Osteoblast (primary cell): Measurements from ENCODE around the gene FAR1. TPM values are rescaled to one million over a fixed set of nuclear protein-coding genes. Genes with fewer than 3 reads are reported as not detected.

ENCODE experiments used
- DNase-seq: peaks from one replicate; pipeline ENCODE4 v3.0.0; 2011; ENCODE audit warnings: low spot score, mixed read lengths; ENCODE audit not compliant: insufficient read length; ENCODE audit errors: missing footprints
- H2AFZ ChIP-seq: 2 replicates; pipeline ENCODE4 v1.6.0; 2011; ENCODE audit warnings: mild to moderate bottlenecking, low read length
- H3K27ac ChIP-seq: 2 replicates; pipeline ENCODE4 v1.5.1; 2011; ENCODE audit warnings: mild to moderate bottlenecking, low read depth, low read length, moderate library complexity
- H3K27me3 ChIP-seq: 2 replicates; pipeline ENCODE4 v1.6.0; 2012; ENCODE audit warnings: mild to moderate bottlenecking, control low read depth, inconsistent platforms, low read length, moderate library complexity; ENCODE audit not compliant: insufficient read depth
- H3K36me3 ChIP-seq: 2 replicates; pipeline ENCODE4 v1.5.1; 2011; ENCODE audit warnings: mild to moderate bottlenecking, low read length, control low read depth, moderate library complexity; ENCODE audit not compliant: insufficient read depth
- H3K4me1 ChIP-seq: 2 replicates; pipeline ENCODE4 v1.5.1; 2011; ENCODE audit warnings: mild to moderate bottlenecking, low read length, control low read depth, moderate library complexity; ENCODE audit not compliant: insufficient read depth
- H3K4me2 ChIP-seq: 2 replicates; pipeline ENCODE4 v1.6.0; 2011; ENCODE audit warnings: mild to moderate bottlenecking, low read length; ENCODE audit not compliant: insufficient read depth
- H3K4me3 ChIP-seq: fragments of 200-600 bp; sonication (generic); 3 replicates; pipeline ENCODE4 v1.5.1; 2012; ENCODE audit warnings: mild to moderate bottlenecking, low read length, inconsistent platforms; ENCODE audit not compliant: insufficient read depth
- H3K79me2 ChIP-seq: 2 replicates; pipeline ENCODE4 v1.6.0; 2012; ENCODE audit warnings: mild to moderate bottlenecking, low read length, control low read depth, inconsistent platforms; ENCODE audit not compliant: insufficient read depth
- H3K9me3 ChIP-seq: 2 replicates; pipeline ENCODE4 v1.5.1; 2011; ENCODE audit warnings: low read depth, low read length, control low read depth
- H4K20me1 ChIP-seq: 2 replicates; pipeline ENCODE4 v1.6.0; 2012; ENCODE audit warnings: mild to moderate bottlenecking, low read length, control low read depth; ENCODE audit not compliant: insufficient read depth
- total RNA-seq: library from RNA; depleted of rRNA; stranded (reverse); fragments of >200 nt; gene quantifications from 2 replicates; pipeline ENCODE4 v1.2.3, GENCODE V29; 2012
- TF ChIP-seq, protein P1 (sequence below): IDR thresholded peaks from 2 replicates; pipeline ENCODE4 v1.5.1; 2011; ENCODE audit warnings: mild to moderate bottlenecking, low read depth, low read length, moderate library complexity; ENCODE audit errors: extremely low read depth

FAR1 gene
- total RNA-seq, 1 donor, result 61.9 TPM

DNA sequence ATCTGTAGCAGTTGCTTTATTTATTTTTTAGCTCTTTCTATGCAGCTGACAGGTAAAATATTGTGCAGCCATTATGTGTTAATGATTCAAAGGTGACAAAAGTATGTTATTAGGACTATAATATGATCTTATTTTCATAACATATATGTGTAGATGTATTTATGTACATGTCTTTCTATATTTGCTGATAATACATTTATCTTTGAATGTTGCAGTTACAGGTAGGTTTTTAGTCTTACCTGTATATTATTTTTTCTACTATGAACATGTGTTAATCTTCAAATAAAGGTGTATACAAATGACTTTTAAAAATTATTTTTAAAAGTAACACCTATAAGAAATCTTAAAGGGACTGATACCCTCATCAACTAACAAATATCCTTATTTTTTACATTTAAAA lies 33.6 kb downstream of the FAR1 start:
- H3K4me1 ChIP-seq, result no peaks in the 10 kb centered on the region
- H3K4me2 ChIP-seq, result no peak overlapping the region
- H3K36me3 ChIP-seq, result peaks cover 4% of the 10 kb centered on the region
- TF ChIP-seq, protein P1, sequence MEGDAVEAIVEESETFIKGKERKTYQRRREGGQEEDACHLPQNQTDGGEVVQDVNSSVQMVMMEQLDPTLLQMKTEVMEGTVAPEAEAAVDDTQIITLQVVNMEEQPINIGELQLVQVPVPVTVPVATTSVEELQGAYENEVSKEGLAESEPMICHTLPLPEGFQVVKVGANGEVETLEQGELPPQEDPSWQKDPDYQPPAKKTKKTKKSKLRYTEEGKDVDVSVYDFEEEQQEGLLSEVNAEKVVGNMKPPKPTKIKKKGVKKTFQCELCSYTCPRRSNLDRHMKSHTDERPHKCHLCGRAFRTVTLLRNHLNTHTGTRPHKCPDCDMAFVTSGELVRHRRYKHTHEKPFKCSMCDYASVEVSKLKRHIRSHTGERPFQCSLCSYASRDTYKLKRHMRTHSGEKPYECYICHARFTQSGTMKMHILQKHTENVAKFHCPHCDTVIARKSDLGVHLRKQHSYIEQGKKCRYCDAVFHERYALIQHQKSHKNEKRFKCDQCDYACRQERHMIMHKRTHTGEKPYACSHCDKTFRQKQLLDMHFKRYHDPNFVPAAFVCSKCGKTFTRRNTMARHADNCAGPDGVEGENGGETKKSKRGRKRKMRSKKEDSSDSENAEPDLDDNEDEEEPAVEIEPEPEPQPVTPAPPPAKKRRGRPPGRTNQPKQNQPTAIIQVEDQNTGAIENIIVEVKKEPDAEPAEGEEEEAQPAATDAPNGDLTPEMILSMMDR, result no peak
- no peak overlapping the region for H3K4me3 ChIP-seq
- DNase-seq, result no peak
- no peak overlapping the region for H3K27ac ChIP-seq
- H4K20me1 ChIP-seq, result no peaks in the 10 kb centered on the region
- no peaks in the 10 kb centered on the region for H3K9me3 ChIP-seq
- H3K27me3 ChIP-seq, result no peaks in the 10 kb centered on the region
- H2AFZ ChIP-seq, result no peak overlapping the region
- H3K79me2 ChIP-seq, result no peaks in the 10 kb centered on the region

DNA sequence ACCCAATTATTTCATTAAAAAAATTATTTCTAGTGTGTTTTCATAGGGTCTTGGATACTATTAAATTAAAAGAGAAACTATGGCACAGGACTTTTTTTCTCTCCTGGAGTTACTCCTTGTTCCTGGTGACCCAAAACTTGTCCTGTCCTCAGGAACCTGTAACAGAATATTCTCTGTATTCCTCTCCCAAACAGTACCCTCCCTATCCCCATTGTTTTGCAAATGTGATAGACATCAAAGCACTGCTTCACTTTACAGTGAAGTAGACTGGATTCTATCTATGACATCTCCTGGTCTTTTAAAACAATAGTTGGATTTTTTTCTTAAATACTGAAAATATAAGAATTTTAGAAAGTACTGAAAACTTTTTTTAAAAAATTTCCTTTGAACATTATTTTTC lies 37.2 kb downstream of the FAR1 start:
- H3K9me3 ChIP-seq, result no peaks in the 10 kb centered on the region
- H2AFZ ChIP-seq, result no peak overlapping the region
- H3K27ac ChIP-seq, result no peak overlapping the region
- TF ChIP-seq, protein P1, result no peak
- H4K20me1 ChIP-seq, result no peaks in the 10 kb centered on the region
- no peaks in the 10 kb centered on the region for H3K79me2 ChIP-seq
- no peak for DNase-seq
- H3K4me2 ChIP-seq, result no peak overlapping the region
- H3K4me3 ChIP-seq, result no peak overlapping the region
- no peaks in the 10 kb centered on the region for H3K4me1 ChIP-seq
- H3K27me3 ChIP-seq, result no peaks in the 10 kb centered on the region
- H3K36me3 ChIP-seq, result peaks cover 15% of the 10 kb centered on the region

DNA sequence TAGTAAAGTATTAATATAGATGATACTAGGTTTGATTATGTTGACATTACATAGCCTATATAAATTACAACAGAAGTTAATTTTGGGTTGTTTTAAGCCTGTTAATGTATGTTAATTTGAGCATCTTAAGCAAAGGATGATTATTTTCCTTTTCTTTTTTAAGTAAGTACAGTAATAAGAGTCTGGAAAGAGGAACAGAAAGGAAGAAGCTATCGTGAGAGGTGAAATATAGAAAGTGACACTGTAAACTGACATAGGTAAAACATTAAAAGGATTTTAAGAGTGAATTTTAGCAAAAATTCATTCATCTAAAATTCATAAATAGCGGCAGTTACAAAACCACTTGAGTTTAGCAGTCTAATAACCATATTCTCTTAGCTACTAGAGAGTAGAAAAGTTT lies 45.5 kb downstream of the FAR1 start:
- Histone ChIP-seq H3K4me1 (peaks cover 7% of the 10 kb centered on the region), H2AFZ (no peak overlapping the region), H3K27ac (no peak overlapping the region), H3K9me3 (no peaks in the 10 kb centered on the region), H3K79me2 (no peaks in the 10 kb centered on the region), H3K4me3 (no peak overlapping the region), H4K20me1 (no peaks in the 10 kb centered on the region), H3K27me3 (no peaks in the 10 kb centered on the region), H3K4me2 (no peak overlapping the region), H3K36me3 (peaks cover 21% of the 10 kb centered on the region)
- TF ChIP-seq, protein P1, result no peak
- no peak for DNase-seq

DNA sequence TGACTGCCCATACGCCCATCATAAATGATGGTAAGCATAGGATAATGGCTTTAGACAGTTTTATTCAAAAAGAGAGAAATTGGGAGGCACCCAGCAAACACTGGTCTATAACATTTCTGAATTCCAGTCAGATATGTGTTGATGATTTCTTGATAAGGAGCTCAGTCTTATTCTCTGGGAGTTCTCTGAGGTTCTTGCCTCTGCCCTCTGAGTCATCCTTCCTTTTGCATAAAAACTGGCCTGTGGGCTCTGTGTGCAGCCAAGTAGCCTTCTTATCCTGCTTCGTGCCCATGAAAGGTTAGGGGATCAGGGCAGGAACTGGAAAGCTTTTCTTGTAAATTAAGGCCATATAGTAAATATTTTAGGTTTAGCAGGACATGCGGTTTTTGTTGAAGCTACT lies 48.9 kb downstream of the FAR1 start:
- Histone ChIP-seq H3K27ac (peak overlapping the region; percentile 9), H3K4me2 (no peak overlapping the region)

More for the DNA sequence above, 48.9 kb downstream of the FAR1 start:
- Histone ChIP-seq H2AFZ (no peak overlapping the region), H3K4me3 (no peak overlapping the region), H3K27me3 (no peaks in the 10 kb centered on the region), H4K20me1 (no peaks in the 10 kb centered on the region), H3K79me2 (no peaks in the 10 kb centered on the region), H3K4me1 (peaks cover 7% of the 10 kb centered on the region), H3K9me3 (no peaks in the 10 kb centered on the region), H3K36me3 (peaks cover 6% of the 10 kb centered on the region)
- TF ChIP-seq, protein P1, result no peak
- DNase-seq, result peak; percentile 78
